C4-2B (cell line): ENCODE measurements around the gene MAST4.

Experiments
- ZFX ChIP-seq: fragments of 450-650 bp; IDR thresholded peaks from 2 replicates; pipeline ENCODE4 v1.6.1; 2017
- TF ChIP-seq, protein P1 (sequence below): fragments of 450-650 bp; conservative IDR thresholded peaks from 2 replicates; pipeline ENCODE4 v1.5.1; 2017; ENCODE audit warnings: mild to moderate bottlenecking

- TF ChIP-seq, protein P1, sequence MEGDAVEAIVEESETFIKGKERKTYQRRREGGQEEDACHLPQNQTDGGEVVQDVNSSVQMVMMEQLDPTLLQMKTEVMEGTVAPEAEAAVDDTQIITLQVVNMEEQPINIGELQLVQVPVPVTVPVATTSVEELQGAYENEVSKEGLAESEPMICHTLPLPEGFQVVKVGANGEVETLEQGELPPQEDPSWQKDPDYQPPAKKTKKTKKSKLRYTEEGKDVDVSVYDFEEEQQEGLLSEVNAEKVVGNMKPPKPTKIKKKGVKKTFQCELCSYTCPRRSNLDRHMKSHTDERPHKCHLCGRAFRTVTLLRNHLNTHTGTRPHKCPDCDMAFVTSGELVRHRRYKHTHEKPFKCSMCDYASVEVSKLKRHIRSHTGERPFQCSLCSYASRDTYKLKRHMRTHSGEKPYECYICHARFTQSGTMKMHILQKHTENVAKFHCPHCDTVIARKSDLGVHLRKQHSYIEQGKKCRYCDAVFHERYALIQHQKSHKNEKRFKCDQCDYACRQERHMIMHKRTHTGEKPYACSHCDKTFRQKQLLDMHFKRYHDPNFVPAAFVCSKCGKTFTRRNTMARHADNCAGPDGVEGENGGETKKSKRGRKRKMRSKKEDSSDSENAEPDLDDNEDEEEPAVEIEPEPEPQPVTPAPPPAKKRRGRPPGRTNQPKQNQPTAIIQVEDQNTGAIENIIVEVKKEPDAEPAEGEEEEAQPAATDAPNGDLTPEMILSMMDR: no peak
- no peak for TF ChIP-seq ZFX
Measured at GRCh38 chr5:66722686-66723085, 126.5 kb downstream of the MAST4 start.
